Measurements from ENCODE around the gene CCDC159. TPM values are rescaled to one million over a fixed set of nuclear protein-coding genes. Genes with fewer than 3 reads are reported as not detected.
"Not testable (repeated sequence)": the region's sequence is repeated elsewhere in the genome, so short reads cannot be mapped to it uniquely, and the experiment has no call there.

CCDC159 gene
- total and polyA plus RNA-seq, 8 donors: 2.9 to 96.3 (median 55.3) TPM

DNA sequence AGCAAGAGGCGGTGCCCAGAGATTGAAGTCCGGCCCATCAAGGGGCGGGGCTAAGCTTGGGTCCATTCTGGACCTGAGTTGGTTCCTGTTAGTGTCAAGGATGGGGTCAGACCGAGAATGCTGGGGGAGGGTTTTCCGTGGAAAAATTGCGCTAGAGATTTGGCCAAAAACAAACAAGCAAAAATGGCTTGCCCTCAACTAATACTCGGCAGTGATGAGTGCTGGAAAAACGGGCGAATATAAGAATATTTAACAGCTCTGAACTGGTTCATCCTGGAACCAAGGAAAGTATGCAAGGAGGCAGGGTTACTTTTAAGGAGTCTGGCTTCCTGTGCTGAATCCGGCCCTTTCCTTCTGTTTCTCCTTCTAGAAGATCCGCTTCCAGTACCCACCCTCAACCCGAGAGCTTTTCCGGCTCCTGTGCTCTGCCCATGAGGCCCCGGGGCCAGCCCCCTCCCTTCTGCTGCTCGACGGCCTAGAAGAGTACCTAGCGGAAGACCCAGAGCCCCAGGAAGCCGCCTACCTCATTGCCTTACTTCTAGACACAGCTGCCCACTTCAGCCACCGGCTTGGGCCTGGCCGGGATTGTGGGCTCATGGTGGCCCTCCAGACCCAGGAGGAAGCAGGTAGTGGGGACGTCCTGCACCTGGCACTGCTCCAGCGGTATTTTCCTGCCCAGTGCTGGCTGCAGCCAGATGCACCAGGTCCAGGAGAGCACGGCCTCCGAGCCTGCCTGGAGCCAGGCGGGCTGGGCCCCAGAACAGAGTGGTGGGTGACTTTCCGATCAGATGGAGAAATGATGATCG, 29.0 kb downstream of the CCDC159 start:
- Histone ChIP-seq H3K4me1 (peaks cover 34 to 60% (median 55%) of the 10 kb centered on the region in 4 donors), H3K4me3 (peak overlapping the region; percentile 40 to 67 (median 60)), H3K9me3 (no peaks in the 10 kb centered on the region), H3K36me3 (peaks cover 0 to 14% (median 8%) of the 10 kb centered on the region in 4 donors), H3K27me3 (no peaks in the 10 kb centered on the region), H3K27ac (peak overlapping the region; percentile 92 to 99 (median 96))
- peak; percentile 59 to 86 for DNase-seq
- intact Hi-C loops (cut with DNase I; ENCODE audit: low total_unique reads): loop anchor here (5.0 kb wide), 1 partner anchor 57 kb away; no protein-coding TSS in a partner anchor
- 3 to 5% (median 5%) methylated on average over 23 to 27 of the region's 27 CpGs for WGBS, 5 donors
- TF ChIP-seq POLR2A (IDR thresholded peaks at IDR 0.05): no peak
- TF ChIP-seq POLR2AphosphoS5 (IDR thresholded peaks at IDR 0.05): peak; percentile 67 to 84 (median 79)
- TF ChIP-seq, protein P1, sequence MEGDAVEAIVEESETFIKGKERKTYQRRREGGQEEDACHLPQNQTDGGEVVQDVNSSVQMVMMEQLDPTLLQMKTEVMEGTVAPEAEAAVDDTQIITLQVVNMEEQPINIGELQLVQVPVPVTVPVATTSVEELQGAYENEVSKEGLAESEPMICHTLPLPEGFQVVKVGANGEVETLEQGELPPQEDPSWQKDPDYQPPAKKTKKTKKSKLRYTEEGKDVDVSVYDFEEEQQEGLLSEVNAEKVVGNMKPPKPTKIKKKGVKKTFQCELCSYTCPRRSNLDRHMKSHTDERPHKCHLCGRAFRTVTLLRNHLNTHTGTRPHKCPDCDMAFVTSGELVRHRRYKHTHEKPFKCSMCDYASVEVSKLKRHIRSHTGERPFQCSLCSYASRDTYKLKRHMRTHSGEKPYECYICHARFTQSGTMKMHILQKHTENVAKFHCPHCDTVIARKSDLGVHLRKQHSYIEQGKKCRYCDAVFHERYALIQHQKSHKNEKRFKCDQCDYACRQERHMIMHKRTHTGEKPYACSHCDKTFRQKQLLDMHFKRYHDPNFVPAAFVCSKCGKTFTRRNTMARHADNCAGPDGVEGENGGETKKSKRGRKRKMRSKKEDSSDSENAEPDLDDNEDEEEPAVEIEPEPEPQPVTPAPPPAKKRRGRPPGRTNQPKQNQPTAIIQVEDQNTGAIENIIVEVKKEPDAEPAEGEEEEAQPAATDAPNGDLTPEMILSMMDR (IDR thresholded peaks at IDR 0.05): no peak
- TF ChIP-seq EP300 (IDR thresholded peaks at IDR 0.05): no peak

DNA sequence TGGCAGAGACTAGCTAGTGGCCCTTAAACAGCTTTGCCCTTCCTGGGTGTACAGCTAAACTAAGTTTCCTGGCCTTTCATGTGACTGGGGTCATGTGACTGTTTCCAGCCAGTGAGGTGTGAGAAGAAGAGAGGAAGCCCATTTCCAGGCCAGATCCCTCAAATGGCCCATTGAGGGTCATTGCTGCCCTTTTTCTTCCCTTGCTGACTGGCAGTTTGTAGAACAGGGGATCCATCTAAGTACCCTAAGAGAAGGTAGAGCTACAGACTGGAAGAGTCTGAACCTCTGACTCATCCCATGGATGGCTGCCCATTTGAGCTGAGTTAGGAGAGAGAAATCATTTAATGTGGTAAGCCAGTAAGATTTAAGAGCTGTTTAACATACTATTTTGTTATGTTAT, 30.9 kb downstream of the CCDC159 start:
- intact Hi-C loops (cut with DNase I; ENCODE audit: low total_unique reads): loop anchor here (5.0 kb wide), 1 partner anchor 55 kb away; no protein-coding TSS in a partner anchor
- DNase-seq: peak in 1 of 2 donors; percentile 41
- peaks cover 43 to 75% (median 69%) of the 10 kb centered on the region in 4 donors for H3K4me1 ChIP-seq

DNA sequence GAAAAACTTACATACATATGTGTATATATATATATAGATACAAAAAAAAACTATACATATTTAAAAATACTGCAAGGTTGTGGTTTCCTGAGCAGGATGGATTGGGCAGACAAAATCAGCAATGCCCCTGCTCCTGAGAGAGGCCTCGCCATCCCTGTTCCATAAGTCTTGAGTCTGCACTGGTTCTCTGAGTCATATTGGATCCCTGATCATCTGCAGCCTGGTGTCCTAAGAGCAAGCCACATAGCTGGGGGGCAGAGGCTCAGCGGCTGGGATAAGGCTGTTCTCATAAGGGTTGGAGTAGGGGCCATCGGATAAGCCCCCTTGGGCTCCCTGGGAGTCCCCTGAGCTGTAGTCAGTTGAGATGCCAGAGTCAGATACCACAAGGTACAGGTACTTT, 31.4 kb downstream of the CCDC159 start:
- WGBS, 5 donors: 90 to 98% (median 97%) methylated on average over 3 of the region's 3 CpGs
- no peak overlapping the region for H3K4me3 ChIP-seq
- H3K27ac ChIP-seq: peak overlapping the region in 4 of 5 donors; percentile 22 to 99 (median 54)
- no peaks in the 10 kb centered on the region for H3K9me3 ChIP-seq
- DNase-seq: no peak
- TF ChIP-seq POLR2AphosphoS5 (IDR thresholded peaks at IDR 0.05) (no peak), POLR2A (IDR thresholded peaks at IDR 0.05) (no peak), EP300 (IDR thresholded peaks at IDR 0.05) (no peak)
- TF ChIP-seq, protein P1 (IDR thresholded peaks at IDR 0.05): no peak
- peaks cover 0 to 11% (median 0%) of the 10 kb centered on the region in 3 donors for H3K27me3 ChIP-seq
- H3K36me3 ChIP-seq: peaks cover 0 to 7% (median 0%) of the 10 kb centered on the region in 4 donors
- intact Hi-C loops (cut with DNase I; ENCODE audit: low total_unique reads): loop anchor here (5.0 kb wide), 1 partner anchor 55 kb away; no protein-coding TSS in a partner anchor
- H3K4me1 ChIP-seq: peaks cover 46 to 80% (median 74%) of the 10 kb centered on the region in 4 donors

More for the DNA sequence above, 30.9 kb downstream of the CCDC159 start:
- H3K27ac ChIP-seq: peak overlapping the region; percentile 22 to 99 (median 48)
- H3K27me3 ChIP-seq: peaks cover 0 to 5% (median 0%) of the 10 kb centered on the region in 3 donors
- no peaks in the 10 kb centered on the region for H3K9me3 ChIP-seq
- H3K4me3 ChIP-seq: no peak overlapping the region
- H3K36me3 ChIP-seq: peaks cover 0 to 7% (median 0%) of the 10 kb centered on the region in 4 donors
- TF ChIP-seq POLR2AphosphoS5 (IDR thresholded peaks at IDR 0.05): no peak
- TF ChIP-seq, protein P1 (IDR thresholded peaks at IDR 0.05): no peak
- no peak for TF ChIP-seq POLR2A (IDR thresholded peaks at IDR 0.05)
- no peak for TF ChIP-seq EP300 (IDR thresholded peaks at IDR 0.05)

DNA sequence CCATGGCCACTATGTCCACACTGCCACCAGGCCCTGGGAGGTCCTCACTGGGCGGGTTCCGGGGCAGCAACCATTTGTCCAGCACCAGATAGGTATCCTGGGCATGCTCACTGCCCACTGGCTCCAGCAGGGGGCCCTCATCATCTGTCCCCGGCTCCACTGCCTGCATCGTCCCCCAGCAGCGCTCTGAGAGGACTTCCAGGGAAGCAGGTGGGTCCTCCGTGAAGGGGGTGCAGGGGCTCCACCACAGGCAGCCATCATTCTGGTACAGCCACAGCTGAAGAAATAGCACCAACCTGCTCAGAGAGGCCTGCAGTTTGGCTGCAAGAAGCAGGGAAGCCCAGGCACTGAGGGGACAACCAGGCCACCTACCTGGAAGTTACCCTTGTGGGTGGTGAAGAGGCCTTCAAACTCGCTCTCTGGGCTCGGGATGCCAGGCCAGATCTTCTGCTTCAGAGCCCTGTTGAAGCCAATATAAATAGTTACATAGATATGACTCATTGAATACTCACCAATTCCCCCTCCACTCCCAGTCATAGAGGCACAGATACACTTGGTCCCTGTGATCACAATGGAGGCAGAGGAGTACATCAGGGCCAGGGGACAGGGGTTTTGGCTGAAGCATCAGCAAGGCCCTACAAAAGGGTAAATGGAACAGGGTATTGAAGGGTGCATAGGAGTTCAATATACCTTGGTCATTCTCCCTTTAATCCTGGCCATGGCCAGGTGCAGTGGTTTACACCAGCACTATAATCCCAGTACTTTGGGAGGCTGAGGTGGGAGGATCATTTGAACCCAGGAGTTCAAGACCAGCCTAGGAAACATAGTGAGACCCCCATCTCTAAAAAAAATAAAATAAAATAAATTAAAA, 32.2 kb downstream of the CCDC159 start:
- Histone ChIP-seq H3K36me3 (peaks cover 0 to 7% (median 0%) of the 10 kb centered on the region in 4 donors), H3K27me3 (peaks cover 0 to 19% (median 0%) of the 10 kb centered on the region in 3 donors), H3K4me3 (no peak overlapping the region), H3K4me1 (peaks cover 54 to 87% (median 81%) of the 10 kb centered on the region in 4 donors), H3K27ac (peak overlapping the region; percentile 16 to 99 (median 57)), H3K9me3 (no peaks in the 10 kb centered on the region)
- TF ChIP-seq POLR2A (IDR thresholded peaks at IDR 0.05) (no peak), POLR2AphosphoS5 (IDR thresholded peaks at IDR 0.05) (peak in 2 of 3 donors; percentile 8 to 19), EP300 (IDR thresholded peaks at IDR 0.05) (no peak)
- TF ChIP-seq, protein P1 (IDR thresholded peaks at IDR 0.05): peak in 5 of 7 experiments; percentile 15 to 51 (median 41)
- WGBS, 5 donors: 31 to 40% (median 33%) methylated on average over 3 to 8 of the region's 8 CpGs
- intact Hi-C loops (cut with DNase I; ENCODE audit: low total_unique reads): loop anchor here (5.0 kb wide), 1 partner anchor 54 kb away; no protein-coding TSS in a partner anchor
- peak; percentile 62 to 74 for DNase-seq

DNA sequence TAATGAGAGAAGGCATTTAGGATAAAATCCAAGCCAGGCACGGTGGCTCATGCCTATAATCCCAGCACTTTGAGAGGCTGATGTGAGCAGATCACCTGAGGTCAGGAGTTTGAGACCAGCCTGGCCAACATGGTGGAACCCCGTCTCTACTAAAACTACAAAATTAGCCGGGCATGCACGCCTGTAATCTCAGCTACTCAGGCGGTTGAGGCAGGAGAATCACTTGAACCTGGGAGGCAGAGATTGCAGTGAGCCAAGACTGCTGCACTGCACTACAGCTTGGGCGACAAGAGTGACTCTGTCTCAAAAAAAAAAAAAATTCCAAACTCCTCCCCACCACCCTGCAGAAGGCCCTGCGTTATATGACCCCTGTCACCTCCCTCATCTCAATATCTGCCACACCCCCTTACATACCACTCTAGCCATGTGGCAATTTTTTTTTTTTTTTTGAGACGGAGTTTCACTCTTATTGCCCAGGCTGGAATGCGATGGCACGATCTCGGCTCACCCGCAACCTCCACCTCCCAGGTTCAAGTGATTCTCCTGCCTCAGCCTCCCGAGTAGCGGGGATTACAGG, 33.0 kb downstream of the CCDC159 start:
- Histone ChIP-seq H3K27ac (peak overlapping the region in 2 of 5 donors; percentile 16 to 99), H3K4me1 (peaks cover 54 to 87% (median 81%) of the 10 kb centered on the region in 4 donors), H3K27me3 (peaks cover 0 to 26% (median 0%) of the 10 kb centered on the region in 3 donors)
- intact Hi-C loops (cut with DNase I; ENCODE audit: low total_unique reads): loop anchor here (5.0 kb wide), 1 partner anchor 53 kb away; no protein-coding TSS in a partner anchor
- WGBS, 5 donors: 79 to 88% (median 85%) methylated on average over 14 of the region's 14 CpGs
- not testable (repeated sequence) for H3K4me3 ChIP-seq, H3K9me3 ChIP-seq, DNase-seq, H3K36me3 ChIP-seq
